RKO (cell line): ENCODE results near the gene EMX1.

Source experiments
- DNase-seq: peaks from one replicate; pipeline ENCODE4 v3.0.0-alpha.2; 2016; ENCODE audit warnings: low spot score

The EMX1 gene

GRCh38 chr2:72958542-72959385 lies 41.4 kb downstream of the EMX1 start:
- no peak for DNase-seq

GRCh38 chr2:72959554-72959953 lies 42.2 kb downstream of the EMX1 start:
- no peak for DNase-seq

GRCh38 chr2:72959995-72960981 lies 43.0 kb downstream of the EMX1 start:
- DNase-seq = no peak

GRCh38 chr2:72961036-72961720 lies 43.9 kb downstream of the EMX1 start:
- DNase-seq = no peak

GRCh38 chr2:72961853-72962468 lies 44.6 kb downstream of the EMX1 start:
- no peak for DNase-seq

- DNase-seq = no peak
Observed at GRCh38 chr2:72962911-72963310, 45.6 kb downstream of the EMX1 start.

GRCh38 chr2:72963423-72964145 lies 46.3 kb downstream of the EMX1 start:
- DNase-seq = no peak

GRCh38 chr2:72964146-72964525 lies 46.8 kb downstream of the EMX1 start:
- no peak for DNase-seq

GRCh38 chr2:72965016-72965415 lies 47.7 kb downstream of the EMX1 start:
- DNase-seq = no peak

GRCh38 chr2:72965770-72966450 lies 48.6 kb downstream of the EMX1 start:
- no peak for DNase-seq

- DNase-seq = no peak
Observed at GRCh38 chr2:72968286-72968685, 51.0 kb downstream of the EMX1 start.

- no peak for DNase-seq
Observed at GRCh38 chr2:72969706-72970105, 52.4 kb downstream of the EMX1 start.

GRCh38 chr2:72971036-72971435 lies 53.7 kb downstream of the EMX1 start:
- no peak for DNase-seq

GRCh38 chr2:72972352-72973136 lies 55.2 kb downstream of the EMX1 start:
- no peak for DNase-seq

- no peak for DNase-seq
Observed at GRCh38 chr2:72973137-72973535, 55.8 kb downstream of the EMX1 start.

- DNase-seq = peak; percentile 72
Observed at GRCh38 chr2:72973566-72974435, 56.5 kb downstream of the EMX1 start.

GRCh38 chr2:72974436-72974754 lies 57.1 kb downstream of the EMX1 start:
- DNase-seq = no peak

GRCh38 chr2:72975017-72975416 lies 57.7 kb downstream of the EMX1 start:
- DNase-seq = no peak

GRCh38 chr2:72979896-72980295 lies 62.6 kb downstream of the EMX1 start:
- no peak for DNase-seq
